HepG2 (cell line): ENCODE measurements around the gene C16orf54. TPM values are rescaled to one million over a fixed set of nuclear protein-coding genes. Genes with fewer than 3 reads are reported as not detected.

ENCODE experiments used
- FOXC1 ChIP-seq: sonication (generic); formaldehyde crosslinking; IDR thresholded peaks from 2 replicates; pipeline ENCODE4 v1.8.0; 2022; ENCODE audit warnings: mild to moderate bottlenecking, missing genetic modification reagents, borderline replicate concordance
- TRIM24 ChIP-seq: sonication (generic); formaldehyde crosslinking; IDR thresholded peaks from 2 replicates; pipeline ENCODE4 v1.8.0; 2022; ENCODE audit warnings: mild to moderate bottlenecking, missing genetic modification reagents
- ZNF318 ChIP-seq: sonication (generic); formaldehyde crosslinking; IDR thresholded peaks from 2 replicates; pipeline ENCODE4 v1.4.0; 2020; ENCODE audit warnings: mild to moderate bottlenecking, missing genetic modification reagents
- ZNF740 ChIP-seq: sonication (generic); formaldehyde crosslinking; IDR thresholded peaks from 2 replicates; pipeline ENCODE4 v1.4.0; 2020; ENCODE audit warnings: missing genetic modification reagents
- polyA plus RNA-seq, 8 experiments: library from polyadenylated mRNA; depleted of rRNA in 3 of 8; stranded (reverse) in 7 of 8; unstranded in 1 of 8; fragments of >200 nt; fragmentation: Illumina TruSeq in 4 of 8; extraction: Trizol in 4 of 8; gene quantifications; 2 replicates each; pipeline versions ENCODE4 v1.2.1 to v1.2.3, GENCODE V29; 2011 to 2016; ENCODE audit warnings: low read depth in 4 of 8, missing spikeins in 1 of 8, mixed read lengths in 1 of 8; ENCODE audit not compliant: insufficient read depth in 1 of 8
- total RNA-seq, 5 experiments: library from RNA; depleted of rRNA; stranded (reverse); fragments of >200 nt; fragmentation: Illumina TruSeq; extraction: Trizol; gene quantifications; 2 replicates each; pipeline ENCODE4 v1.2.3, GENCODE V29; 2016; ENCODE audit warnings: low read depth in 1 of 5

C16orf54 gene
- total and polyA plus RNA-seq, 2 of the 13 experiments (the other 11 are each of a cell fraction or from before 2014, with no cell fraction given) = not detected

- TF ChIP-seq ZNF318 (CRISPR knock-in tag) (no peak), TRIM24 (CRISPR knock-in tag) (no peak), FOXC1 (CRISPR knock-in tag) (no peak), ZNF740 (CRISPR knock-in tag) (no peak)
Measured at GRCh38 chr16:29738514-29738913, 7.3 kb downstream of the C16orf54 start (continued).
